PC-9 (cell line): Measurements from ENCODE around the gene PDE6C. TPM values are rescaled to one million over a fixed set of nuclear protein-coding genes. Genes with fewer than 3 reads are reported as not detected.

Experiments used
- BruUV-seq: library from RNA; stranded (reverse); fragments of 400-500 nt; replicated peaks from 2 replicates; lab custom pipeline; 2021; lab: Mats Ljungman, UMichigan
- CTCF ChIA-PET: fragments of 300-600 bp; sonication (Branson Sonifier 250); formaldehyde crosslinking; loops from one replicate; lab custom pipeline; 2022; ENCODE audit warnings: antibody characterized with exemption; lab: Charles Lee
- POLR2A ChIA-PET: fragments of 300-600 bp; sonication (Branson Sonifier 250); formaldehyde crosslinking; loops from one replicate; lab custom pipeline; 2022; ENCODE audit warnings: antibody characterized with exemption; ENCODE audit not compliant: unreplicated experiment; lab: Charles Lee
- DNase-seq, 2 experiments: peaks; one replicate each; pipeline versions ENCODE4 v3.0.0 to v3.0.0-alpha.2; 2015 to 2022; ENCODE audit warnings: mixed read lengths in 1 of 2
- H2AFZ ChIP-seq: fragments of 200-600 bp; sonication (generic); 2 replicates; pipeline ENCODE4 v1.8.1; 2017; ENCODE audit warnings: antibody characterized with exemption
- H3F3A ChIP-seq: fragments of 200-600 bp; sonication (generic); 2 replicates; pipeline ENCODE4 v1.8.1; 2017; ENCODE audit warnings: antibody characterized with exemption, mild to moderate bottlenecking, low read depth; ENCODE audit not compliant: insufficient read depth
- H3K27ac ChIP-seq: fragments of 200-600 bp; sonication (generic); 2 replicates; pipeline ENCODE4 v1.6.1; 2016; ENCODE audit warnings: mixed run types
- H3K27me3 ChIP-seq: fragments of 200-600 bp; sonication (generic); 2 replicates; pipeline ENCODE4 v1.6.1; 2016; ENCODE audit warnings: low read depth, mixed run types; ENCODE audit not compliant: insufficient read depth
- H3K36me3 ChIP-seq: fragments of 200-600 bp; sonication (generic); 2 replicates; pipeline ENCODE4 v1.6.1; 2016; ENCODE audit warnings: low read depth, mixed run types
- H3K4me1 ChIP-seq: fragments of 200-600 bp; sonication (generic); replicated peaks from 2 replicates; pipeline ENCODE4 v1.6.1; 2016; ENCODE audit warnings: mixed run types; ENCODE audit not compliant: insufficient read depth
- H3K4me2 ChIP-seq: fragments of 200-600 bp; sonication (generic); 2 replicates; pipeline ENCODE4 v1.6.1; 2017; ENCODE audit warnings: mixed run types
- H3K4me3 ChIP-seq: fragments of 200-600 bp; sonication (generic); 2 replicates; pipeline ENCODE4 v1.6.1; 2016; ENCODE audit warnings: mixed run types
- H3K79me2 ChIP-seq: fragments of 200-600 bp; sonication (generic); 2 replicates; pipeline ENCODE4 v1.6.1; 2017; ENCODE audit warnings: low read depth, mixed run types
- H3K9me2 ChIP-seq: fragments of 200-600 bp; sonication (generic); 2 replicates; pipeline ENCODE4 v1.8.1; 2017; ENCODE audit warnings: mild to moderate bottlenecking; ENCODE audit not compliant: insufficient read depth
- H3K9me3 ChIP-seq: fragments of 200-600 bp; sonication (generic); 2 replicates; pipeline ENCODE4 v1.8.1; 2016; ENCODE audit warnings: low read depth; ENCODE audit not compliant: insufficient read depth
- H4K20me1 ChIP-seq: fragments of 200-600 bp; sonication (generic); 2 replicates; pipeline ENCODE4 v1.8.1; 2017; ENCODE audit not compliant: insufficient read depth
- CTCF ChIP-seq: fragments of 200-600 bp; sonication (generic); conservative IDR thresholded peaks from 2 replicates; pipeline ENCODE4 v1.6.1; 2017; ENCODE audit warnings: mixed run types, antibody characterized with exemption, mild to moderate bottlenecking, moderate library complexity
- EZH2 ChIP-seq: fragments of 200-600 bp; sonication (generic); IDR thresholded peaks from 2 replicates; pipeline ENCODE4 v1.8.0; 2017; ENCODE audit warnings: antibody characterized with exemption, low read depth
- intact Hi-C: fragments of 100-400 bp; cut with micrococcal nuclease; formaldehyde crosslinking; loops from one replicate; pipeline ENCODE4 v1.10.0; 2022; ENCODE audit not compliant: unreplicated experiment
- total RNA-seq: library from RNA; stranded (reverse); gene quantifications from 2 replicates; pipeline ENCODE4 v1.2.3, GENCODE V29; 2021

Gene PDE6C
- total RNA-seq, 1 experiment from 2014 or later: not detected

- intact Hi-C loops: no loop called here
- no peaks in the 10 kb centered on the region for H4K20me1 ChIP-seq
- TF ChIP-seq EZH2 (no peak), CTCF (no peak)
- no peak overlapping the region for H3K4me3 ChIP-seq
- ChIA-PET POLR2A (no interaction called here), CTCF (no interaction called here)
- no peaks in the 10 kb centered on the region for H3K36me3 ChIP-seq
- DNase-seq: no peak
- H3K79me2 ChIP-seq: no peaks in the 10 kb centered on the region
- H3K9me2 ChIP-seq: no peaks in the 10 kb centered on the region
- H2AFZ ChIP-seq: no peak overlapping the region
- H3K4me1 ChIP-seq: no peaks in the 10 kb centered on the region
- H3K4me2 ChIP-seq: no peak overlapping the region
- H3K27me3 ChIP-seq: no peaks in the 10 kb centered on the region
- H3K9me3 ChIP-seq: no peaks in the 10 kb centered on the region
- no peaks in the 10 kb centered on the region for H3F3A ChIP-seq
- no peak overlapping the region for H3K27ac ChIP-seq
- BruUV-seq: no TSS peak
Measured at GRCh38 chr10:93614101-93614825, 1.9 kb downstream of the PDE6C start.

GRCh38 chr10:93615576-93616235 lies 3.4 kb downstream of the PDE6C start:
- no peaks in the 10 kb centered on the region for H3K79me2 ChIP-seq
- ChIA-PET CTCF (no interaction called here), POLR2A (no interaction called here)
- no TSS peak for BruUV-seq
- no peaks in the 10 kb centered on the region for H3K36me3 ChIP-seq
- H3K4me2 ChIP-seq: no peak overlapping the region
- no peaks in the 10 kb centered on the region for H3K27me3 ChIP-seq
- no peak for DNase-seq
- no peaks in the 10 kb centered on the region for H3K9me3 ChIP-seq
- no peaks in the 10 kb centered on the region for H3F3A ChIP-seq
- no peak overlapping the region for H3K27ac ChIP-seq
- no peaks in the 10 kb centered on the region for H4K20me1 ChIP-seq
- TF ChIP-seq EZH2 (no peak), CTCF (no peak)
- no peak overlapping the region for H3K4me3 ChIP-seq
- H2AFZ ChIP-seq: no peak overlapping the region
- H3K9me2 ChIP-seq: no peaks in the 10 kb centered on the region
- intact Hi-C loops: no loop called here
- H3K4me1 ChIP-seq: no peaks in the 10 kb centered on the region

- Histone ChIP-seq H3K4me1 (0 out of 2 replicates have a peak, but pooled peaks cover 4% of the 10 kb centered on the region), H4K20me1 (no peaks in the 10 kb centered on the region), H3K36me3 (no peaks in the 10 kb centered on the region), H3F3A (no peaks in the 10 kb centered on the region), H2AFZ (no peak overlapping the region), H3K4me2 (no peak overlapping the region), H3K27me3 (no peaks in the 10 kb centered on the region), H3K79me2 (no peaks in the 10 kb centered on the region), H3K27ac (no peak overlapping the region), H3K9me2 (no peaks in the 10 kb centered on the region), H3K9me3 (no peaks in the 10 kb centered on the region), H3K4me3 (no peak overlapping the region)
- ChIA-PET POLR2A (no interaction called here), CTCF (no interaction called here)
- intact Hi-C loops: no loop called here
- TF ChIP-seq CTCF (no peak), EZH2 (no peak)
- no peak for DNase-seq
- BruUV-seq: no TSS peak
Measured at GRCh38 chr10:93620925-93621324, 8.6 kb downstream of the PDE6C start.
